Activated T-cell treated with anti-CD3 and anti-CD28 coated beads for 1 hour (primary cell): ENCODE results near the gene ACVR1B.

ENCODE experiments used
- DNase-seq: peaks from one replicate; pipeline ENCODE4 v3.0.0-alpha.2; 2020; ENCODE audit warnings: low read depth

ACVR1B gene

DNA sequence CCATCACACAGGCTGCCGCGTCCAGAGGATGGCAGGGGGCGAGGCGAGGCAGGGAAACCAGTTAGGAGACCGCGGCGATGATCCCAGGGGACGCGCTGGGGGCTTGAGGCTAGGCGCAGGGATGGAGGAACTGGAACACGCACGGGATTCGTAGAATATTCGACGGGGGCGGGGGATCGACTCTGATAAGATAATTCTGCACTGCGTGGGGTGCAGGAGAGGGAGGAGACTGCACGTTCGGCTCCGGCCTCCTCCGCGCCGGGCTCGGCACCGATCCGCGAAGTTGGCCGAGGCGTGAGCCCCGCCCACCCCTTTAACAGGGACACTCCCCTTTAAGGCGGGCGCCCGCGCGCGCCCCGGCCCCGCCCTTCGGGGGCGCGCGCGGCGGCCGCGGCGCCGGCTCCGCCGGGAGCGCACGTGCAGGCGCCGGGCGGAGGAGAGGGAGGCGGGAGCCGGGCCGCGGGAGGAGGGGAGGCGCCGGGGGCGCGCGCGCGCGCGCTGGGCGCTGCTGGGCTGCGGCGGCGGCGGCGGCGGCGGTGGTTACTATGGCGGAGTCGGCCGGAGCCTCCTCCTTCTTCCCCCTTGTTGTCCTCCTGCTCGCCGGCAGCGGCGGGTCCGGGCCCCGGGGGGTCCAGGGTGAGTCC, at the start of gene ACVR1B:
ACVR1B (plus strand) TSS at position 501 of the 644 bp plus-strand sequence; CDS start at position 546, 45 bp downstream.
- peak; percentile 85 for DNase-seq

- no peak for DNase-seq
These were observed 49.6 kb upstream of the ACVR1B start for GRCh38 chr12:51901881-51902280.

- no peak for DNase-seq
These were observed 46.5 kb upstream of the ACVR1B start for GRCh38 chr12:51904951-51905470.

- DNase-seq = no peak
These were observed 45.7 kb upstream of the ACVR1B start for GRCh38 chr12:51905471-51906429.

- no peak for DNase-seq
These were observed 44.9 kb upstream of the ACVR1B start for GRCh38 chr12:51906430-51907082.

GRCh38 chr12:51907083-51907855, 44.2 kb upstream of the ACVR1B start, which contains the start of gene ACVRL1:
Gene ACVRL1, plus strand, starts transcription at chr12:51907504. Its CDS starts 4,971 bp downstream, at chr12:51912475.
- DNase-seq = no peak

- DNase-seq = no peak
These were observed 43.6 kb upstream of the ACVR1B start for GRCh38 chr12:51907856-51908425.

GRCh38 chr12:51908876-51909592, 42.5 kb upstream of the ACVR1B start:
- DNase-seq = no peak

- DNase-seq = no peak
These were observed 41.3 kb upstream of the ACVR1B start for GRCh38 chr12:51910168-51910567.

- DNase-seq = no peak
These were observed 40.8 kb upstream of the ACVR1B start for GRCh38 chr12:51910691-51911090.

GRCh38 chr12:51911307-51911706, 40.2 kb upstream of the ACVR1B start:
- no peak for DNase-seq

- no peak for DNase-seq
These were observed 39.4 kb upstream of the ACVR1B start for GRCh38 chr12:51911788-51912711.

- DNase-seq = no peak
These were observed 38.1 kb upstream of the ACVR1B start for GRCh38 chr12:51913071-51914033.

DNA sequence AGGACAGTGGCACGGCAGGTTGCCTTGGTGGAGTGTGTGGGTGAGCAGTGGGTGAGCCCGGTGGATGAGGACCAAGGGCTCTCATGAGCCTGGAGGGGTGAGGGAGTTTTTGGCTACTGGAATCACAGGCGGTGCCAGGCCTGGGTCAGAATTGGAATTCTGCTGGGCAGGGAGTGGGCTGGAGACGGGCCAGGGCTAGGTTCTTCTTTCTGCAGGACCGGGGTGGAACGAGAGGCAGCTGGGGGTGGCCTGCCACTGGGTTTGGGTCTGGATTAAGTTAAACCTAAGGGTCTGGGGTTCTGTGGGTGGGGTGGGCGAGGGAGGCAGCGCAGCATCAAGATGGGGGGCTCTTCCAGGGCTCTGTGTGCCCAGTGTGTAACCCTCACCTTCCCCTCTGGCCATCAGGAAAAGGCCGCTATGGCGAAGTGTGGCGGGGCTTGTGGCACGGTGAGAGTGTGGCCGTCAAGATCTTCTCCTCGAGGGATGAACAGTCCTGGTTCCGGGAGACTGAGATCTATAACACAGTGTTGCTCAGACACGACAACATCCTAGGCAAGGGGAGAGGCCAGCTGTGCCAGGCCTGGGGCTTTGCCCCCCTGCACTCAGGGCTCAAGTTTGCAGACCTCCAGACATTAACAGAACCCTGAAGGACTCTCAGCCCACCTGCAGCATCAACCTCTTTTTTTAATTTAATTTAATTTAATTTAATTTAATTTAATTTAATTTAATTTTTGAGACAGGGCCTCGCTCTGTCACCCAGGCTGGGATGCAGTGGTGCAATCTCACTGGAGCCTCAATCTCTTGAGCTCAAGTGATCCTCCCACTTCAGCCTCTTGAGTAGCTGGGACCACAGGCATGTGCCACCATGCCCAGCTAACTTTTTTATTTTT, 37.2 kb upstream of the ACVR1B start:
- DNase-seq = no peak

DNA sequence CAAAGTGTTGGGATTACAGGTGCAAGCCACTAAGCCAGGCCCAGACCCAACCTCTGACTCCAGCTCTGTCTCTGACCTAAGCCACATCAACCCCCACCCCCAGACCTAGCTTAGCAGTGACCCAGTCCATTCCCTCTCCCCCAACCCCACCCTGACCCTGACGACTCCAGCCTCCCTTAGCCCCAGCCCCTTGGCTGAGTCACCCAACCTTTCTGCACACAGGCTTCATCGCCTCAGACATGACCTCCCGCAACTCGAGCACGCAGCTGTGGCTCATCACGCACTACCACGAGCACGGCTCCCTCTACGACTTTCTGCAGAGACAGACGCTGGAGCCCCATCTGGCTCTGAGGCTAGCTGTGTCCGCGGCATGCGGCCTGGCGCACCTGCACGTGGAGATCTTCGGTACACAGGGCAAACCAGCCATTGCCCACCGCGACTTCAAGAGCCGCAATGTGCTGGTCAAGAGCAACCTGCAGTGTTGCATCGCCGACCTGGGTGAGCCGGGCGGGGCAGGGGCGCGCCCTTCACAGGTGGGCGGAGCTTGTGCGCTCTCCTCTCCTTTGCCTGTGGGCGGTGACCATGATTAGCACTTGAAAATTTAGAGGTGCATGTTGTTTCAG, 36.4 kb upstream of the ACVR1B start:
- no peak for DNase-seq

DNA sequence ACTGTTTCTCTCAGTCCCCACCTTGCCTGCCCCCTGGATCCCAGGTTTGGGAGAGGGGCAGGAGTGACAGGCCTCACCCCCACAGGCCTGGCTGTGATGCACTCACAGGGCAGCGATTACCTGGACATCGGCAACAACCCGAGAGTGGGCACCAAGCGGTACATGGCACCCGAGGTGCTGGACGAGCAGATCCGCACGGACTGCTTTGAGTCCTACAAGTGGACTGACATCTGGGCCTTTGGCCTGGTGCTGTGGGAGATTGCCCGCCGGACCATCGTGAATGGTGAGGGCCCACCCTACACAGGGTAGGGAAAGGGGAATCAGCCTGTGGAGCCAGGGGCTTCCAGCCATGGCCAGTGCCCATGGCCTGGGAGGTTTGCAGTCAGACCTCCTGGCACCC, 35.5 kb upstream of the ACVR1B start:
- DNase-seq = no peak
